GM13976 (cell line): ENCODE results near the gene MC2R.

Experiments
- DNase-seq: peaks from one replicate; pipeline ENCODE4 v3.0.0; 2012; ENCODE audit warnings: low spot score
- in situ Hi-C: fragments of 300-500 bp; cut with MboI; formaldehyde crosslinking; loops from one replicate; pipeline ENCODE4 v1.12.0; 2022; ENCODE audit warnings: low sequenced_read_pairs, mixed read lengths, inconsistent platforms; ENCODE audit not compliant: unreplicated experiment
- TF ChIP-seq, protein P1 (sequence below): IDR thresholded peaks from 2 replicates; pipeline ENCODE4 v1.5.1; 2012; ENCODE audit warnings: borderline replicate concordance, mild to moderate bottlenecking; ENCODE audit not compliant: insufficient read depth; ENCODE audit errors: extremely low read depth, missing control alignments, control extremely low read depth

The MC2R gene

GRCh38 chr18:13932285-13933025, 17.1 kb upstream of the MC2R start:
- DNase-seq, result no peak
- TF ChIP-seq, protein P1, sequence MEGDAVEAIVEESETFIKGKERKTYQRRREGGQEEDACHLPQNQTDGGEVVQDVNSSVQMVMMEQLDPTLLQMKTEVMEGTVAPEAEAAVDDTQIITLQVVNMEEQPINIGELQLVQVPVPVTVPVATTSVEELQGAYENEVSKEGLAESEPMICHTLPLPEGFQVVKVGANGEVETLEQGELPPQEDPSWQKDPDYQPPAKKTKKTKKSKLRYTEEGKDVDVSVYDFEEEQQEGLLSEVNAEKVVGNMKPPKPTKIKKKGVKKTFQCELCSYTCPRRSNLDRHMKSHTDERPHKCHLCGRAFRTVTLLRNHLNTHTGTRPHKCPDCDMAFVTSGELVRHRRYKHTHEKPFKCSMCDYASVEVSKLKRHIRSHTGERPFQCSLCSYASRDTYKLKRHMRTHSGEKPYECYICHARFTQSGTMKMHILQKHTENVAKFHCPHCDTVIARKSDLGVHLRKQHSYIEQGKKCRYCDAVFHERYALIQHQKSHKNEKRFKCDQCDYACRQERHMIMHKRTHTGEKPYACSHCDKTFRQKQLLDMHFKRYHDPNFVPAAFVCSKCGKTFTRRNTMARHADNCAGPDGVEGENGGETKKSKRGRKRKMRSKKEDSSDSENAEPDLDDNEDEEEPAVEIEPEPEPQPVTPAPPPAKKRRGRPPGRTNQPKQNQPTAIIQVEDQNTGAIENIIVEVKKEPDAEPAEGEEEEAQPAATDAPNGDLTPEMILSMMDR, result no peak
- in situ Hi-C loops, result no loop called here

- in situ Hi-C loops, result no loop called here
- TF ChIP-seq, protein P1, result no peak
- no peak for DNase-seq
These were observed 15.6 kb upstream of the MC2R start for GRCh38 chr18:13930964-13931363.

- DNase-seq, result no peak
- in situ Hi-C loops, result no loop called here
- TF ChIP-seq, protein P1, result no peak
These were observed 7.9 kb upstream of the MC2R start for GRCh38 chr18:13923221-13923620.

DNA sequence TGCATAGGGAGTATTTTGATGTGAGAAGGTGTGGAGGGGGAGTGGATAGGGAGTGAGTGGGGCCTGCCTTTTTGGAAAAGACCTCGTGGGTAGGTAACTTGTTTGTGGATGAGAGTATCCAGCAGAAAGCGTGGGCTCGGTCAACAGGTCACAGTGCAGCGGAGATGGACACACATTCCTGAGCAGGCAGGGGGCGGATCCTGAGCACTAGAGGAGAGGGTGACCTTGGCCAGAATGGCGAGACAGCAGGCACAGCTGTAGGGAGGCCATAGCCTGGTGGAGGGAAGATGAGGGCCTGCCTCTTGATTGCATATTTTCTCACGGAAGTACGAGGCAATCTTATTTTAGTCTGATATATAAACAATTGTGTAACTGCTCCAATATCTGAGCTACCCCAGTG, 3.6 kb upstream of the MC2R start:
- TF ChIP-seq, protein P1, result no peak
- in situ Hi-C loops, result no loop called here
- no peak for DNase-seq

GRCh38 chr18:13917401-13917800, 2.1 kb upstream of the MC2R start:
- TF ChIP-seq, protein P1, result no peak
- DNase-seq, result no peak
- in situ Hi-C loops, result no loop called here

- in situ Hi-C loops, result no loop called here
- TF ChIP-seq, protein P1, result no peak
These were observed 1.2 kb upstream of the MC2R start for GRCh38 chr18:13916559-13916958.

More at GRCh38 chr18:13916559-13916958, 1.2 kb upstream of the MC2R start:
- no peak for DNase-seq
